Measurements from ENCODE around the gene OR4K1.
"Not testable (repeated sequence)": the region's sequence is repeated elsewhere in the genome, so short reads cannot be mapped to it uniquely, and the experiment has no call there.

Gene OR4K1, protein sequence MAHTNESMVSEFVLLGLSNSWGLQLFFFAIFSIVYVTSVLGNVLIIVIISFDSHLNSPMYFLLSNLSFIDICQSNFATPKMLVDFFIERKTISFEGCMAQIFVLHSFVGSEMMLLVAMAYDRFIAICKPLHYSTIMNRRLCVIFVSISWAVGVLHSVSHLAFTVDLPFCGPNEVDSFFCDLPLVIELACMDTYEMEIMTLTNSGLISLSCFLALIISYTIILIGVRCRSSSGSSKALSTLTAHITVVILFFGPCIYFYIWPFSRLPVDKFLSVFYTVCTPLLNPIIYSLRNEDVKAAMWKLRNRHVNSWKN

GRCh38 chr14:19930617-19931016, at the start of gene OR4K1:
OR4K1 (plus strand) TSS chr14:19930917; CDS start chr14:19935667, 4,750 bp downstream.
- no peak for DNase-seq

GRCh38 chr14:19895282-19895681, 35.4 kb upstream of the OR4K1 start:
- no peak for DNase-seq

DNA sequence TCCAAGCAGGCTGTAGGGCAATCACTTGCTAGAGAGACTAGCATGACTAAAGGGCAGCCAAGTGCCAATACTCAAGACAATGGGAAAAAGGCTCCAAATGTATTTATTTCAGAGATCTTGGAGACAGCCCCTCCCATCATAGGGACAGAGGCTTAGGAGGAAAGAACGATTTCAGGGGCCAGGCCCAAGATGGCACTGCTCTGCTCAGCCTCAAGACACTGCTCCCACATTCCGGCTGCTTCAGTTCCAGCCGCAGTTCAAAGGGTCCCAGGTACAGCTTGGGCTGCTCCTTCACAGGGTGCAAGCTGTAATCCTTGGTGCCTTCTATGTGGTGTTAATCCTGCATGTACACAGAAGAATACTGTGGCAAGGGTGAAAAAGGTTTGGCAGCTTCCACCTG, 29.7 kb upstream of the OR4K1 start:
- no peak for DNase-seq

- DNase-seq, result no peak
Measured at GRCh38 chr14:19902409-19902808, 28.3 kb upstream of the OR4K1 start.

- DNase-seq, result no peak
Measured at GRCh38 chr14:19906665-19907064, 24.1 kb upstream of the OR4K1 start.

DNA sequence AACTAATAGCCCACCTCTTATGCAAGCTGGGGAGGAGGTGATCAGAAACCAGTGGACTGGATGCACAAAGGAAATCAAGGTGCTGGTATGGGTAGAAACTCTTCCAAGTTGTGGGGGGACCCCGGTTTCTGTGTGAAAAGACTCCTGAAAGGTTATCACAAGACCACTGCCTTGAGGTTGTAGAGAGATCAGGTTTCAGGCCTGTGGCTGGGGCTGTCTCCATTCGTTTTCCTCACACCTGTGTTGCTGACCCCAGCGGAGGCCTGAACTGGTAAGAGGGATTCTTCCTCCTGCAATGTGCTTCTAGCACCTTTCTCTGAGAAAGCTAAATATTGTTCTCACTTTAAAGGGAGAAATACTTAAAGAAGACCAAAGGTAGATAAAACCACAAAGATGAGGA, 19.6 kb upstream of the OR4K1 start:
- no peak for DNase-seq

- no peak for DNase-seq
Measured at GRCh38 chr14:19917243-19917642, 13.5 kb upstream of the OR4K1 start.

DNA sequence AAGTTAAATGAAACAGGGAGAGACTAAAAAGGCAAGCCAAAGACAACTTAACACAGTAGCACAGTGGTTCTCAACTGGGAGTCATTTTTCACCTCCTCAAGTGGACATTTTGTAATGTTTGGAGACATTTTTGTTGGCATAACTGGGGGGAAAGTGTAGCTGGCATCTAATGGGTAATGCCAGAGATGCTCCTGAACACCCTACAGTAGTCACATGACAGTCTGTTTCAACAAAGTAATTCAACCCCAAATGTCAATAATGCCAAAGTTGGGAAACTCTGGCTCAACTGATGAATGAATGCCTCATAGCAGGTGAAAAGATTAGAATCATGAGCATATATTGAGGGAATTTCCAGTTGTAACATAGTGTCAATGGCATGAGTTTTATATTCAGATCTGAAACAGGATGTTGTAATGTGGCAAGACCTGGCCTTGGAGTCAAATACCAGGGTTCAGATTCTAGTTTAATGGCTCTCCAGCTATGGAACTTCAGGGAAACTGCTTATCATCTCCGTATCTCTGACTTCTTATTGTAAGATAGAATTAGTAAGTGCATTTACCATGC, 12.7 kb upstream of the OR4K1 start:
- no peak for DNase-seq

GRCh38 chr14:19918553-19919264, 12.0 kb upstream of the OR4K1 start:
- DNase-seq, result no peak

GRCh38 chr14:19920021-19920657, 10.6 kb upstream of the OR4K1 start, which contains the start of gene OR4K5:
OR4K5 (plus strand) TSS chr14:19920607; CDS start chr14:19920607, 0 bp downstream.
- DNase-seq, result no peak

GRCh38 chr14:19941668-19942067, 11.0 kb downstream of the OR4K1 start:
- no peak for DNase-seq

DNA sequence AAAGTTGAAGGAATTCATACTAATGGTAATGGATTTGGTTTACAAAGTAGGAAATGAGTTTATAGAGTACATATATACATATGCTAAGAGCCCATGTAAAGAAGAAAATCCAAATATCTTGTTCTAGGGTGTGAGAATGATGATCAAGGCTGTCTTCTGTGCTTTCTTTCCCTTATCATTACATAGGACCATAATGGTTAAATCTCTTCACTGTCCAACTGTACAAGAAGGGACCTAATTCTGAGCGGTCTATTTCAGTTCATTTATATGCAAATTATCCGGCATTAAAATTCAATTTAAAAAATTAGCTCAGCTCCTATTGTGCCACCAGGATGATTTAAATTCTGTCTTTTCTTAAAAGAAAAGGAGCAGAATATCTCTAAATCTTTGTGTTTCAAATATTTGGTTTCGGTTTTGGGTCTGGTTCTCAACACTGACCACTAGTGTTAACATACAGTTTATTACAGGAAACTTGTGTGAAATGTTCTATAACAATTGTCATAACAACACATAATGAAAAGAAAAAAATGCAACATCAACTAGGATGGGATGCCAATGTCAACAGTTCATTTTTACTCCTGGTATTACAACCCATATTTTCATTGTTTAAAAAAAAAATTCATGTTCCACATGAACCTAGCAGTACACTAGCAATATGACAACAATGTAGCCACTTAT, 16.8 kb downstream of the OR4K1 start:
- no peak for DNase-seq

DNA sequence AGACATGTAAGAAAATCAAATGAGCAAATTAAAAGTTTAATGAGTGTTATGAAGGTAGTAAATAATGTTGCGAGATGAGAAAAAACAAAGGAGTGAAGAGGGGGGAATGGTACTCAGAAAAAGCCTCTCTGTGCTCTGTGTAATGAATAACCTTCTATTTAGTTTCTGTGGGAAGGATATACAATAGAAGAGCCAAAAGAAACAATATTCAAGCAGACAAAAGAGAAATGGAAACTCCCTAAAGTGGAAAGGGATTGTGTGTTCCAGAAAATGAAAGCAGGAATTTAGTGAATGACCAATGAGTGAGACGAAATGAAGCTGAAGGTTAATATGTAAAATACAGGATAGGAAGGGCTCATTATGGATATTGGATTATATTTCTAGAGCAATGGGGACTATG, 18.5 kb downstream of the OR4K1 start:
- no peak for DNase-seq

- DNase-seq, result not testable (repeated sequence)
Measured at GRCh38 chr14:19969735-19970134, 39.0 kb downstream of the OR4K1 start.

GRCh38 chr14:19974844-19975243, 44.1 kb downstream of the OR4K1 start:
- no peak for DNase-seq

DNA sequence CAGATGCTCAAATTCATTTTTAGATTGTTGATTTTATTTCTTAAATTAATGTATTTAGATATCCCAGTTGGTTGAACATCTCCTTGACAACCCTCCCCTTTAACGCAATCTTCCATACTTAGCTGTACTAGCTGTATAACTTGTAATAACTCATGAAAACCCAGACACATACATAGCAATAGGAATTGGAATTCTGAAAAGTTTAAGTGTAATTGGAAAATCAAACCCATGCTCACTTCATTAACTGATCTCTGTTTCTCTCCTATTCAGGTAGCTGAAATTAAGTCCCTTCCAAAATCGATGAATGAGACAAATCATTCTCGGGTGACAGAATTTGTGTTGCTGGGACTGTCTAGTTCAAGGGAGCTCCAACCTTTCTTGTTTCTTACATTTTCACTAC, 44.6 kb downstream of the OR4K1 start, which contains the start of gene OR4K15:
Gene OR4K15, plus strand, starts transcription at position 301 of the 400 bp plus-strand sequence. Its CDS starts 0 bp downstream, at position 301.
- DNase-seq, result no peak

Data from islet precursor cell (in vitro differentiated cells).